Activated CD4-positive, CD25-positive, alpha-beta regulatory T cell treated with anti-CD3 and anti-CD28 coated beads, Interleukin-2, amount 50 U/mL, for 24 hours (primary cell): Measurements from ENCODE around the gene SLFN12L.

ENCODE experiments used
- ATAC-seq, 2 donors: fragments of 150-1000 bp; cut with Tn5 transposase; one replicate each; pipeline ENCODE4 v1.10.0; 2021; ENCODE audit warnings: mild to moderate bottlenecking in 1 of 2, moderate library complexity in 1 of 2

Gene SLFN12L

GRCh38 chr17:35428229-35428628, 109.2 kb downstream of the SLFN12L start:
- ATAC-seq = no peak

- no peak for ATAC-seq
Measured at GRCh38 chr17:35423761-35424160, 113.7 kb downstream of the SLFN12L start.
